IMR-90 (cell line): ENCODE data around the gene PSENEN. TPM values are rescaled to one million over a fixed set of nuclear protein-coding genes. Genes with fewer than 3 reads are reported as not detected.
A peak's percentile ranks its signal among the peaks of the same experiment; 100 is the strongest.

Source experiments
- ATAC-seq: fragments of 200-7000 bp; cut with Tn5 transposase; 2 replicates; pipeline ENCODE4 v1.9.1; 2020; ENCODE audit warnings: low read depth, mild to moderate bottlenecking, moderate library complexity
- Bru-seq: library from RNA; stranded (reverse); fragments of 400-500 nt; gene quantifications from one replicate; lab custom pipeline; 2021; lab: Mats Ljungman, UMichigan
- BruChase-seq, 2 experiments: library from RNA; stranded (reverse); fragments of 400-500 nt; gene quantifications; one replicate each; lab custom pipeline; 2021; lab: Mats Ljungman, UMichigan
- BruUV-seq: library from RNA; stranded (reverse); fragments of 400-500 nt; replicated peaks from 2 replicates; lab custom pipeline; 2021; lab: Mats Ljungman, UMichigan
- CTCF ChIA-PET: fragments of 300-600 bp; formaldehyde crosslinking; extraction: SDS; loops from one replicate; lab custom pipeline; 2021; ENCODE audit warnings: antibody characterized with exemption; lab: Yijun Ruan, JAX
- POLR2A ChIA-PET: fragments of 300-600 bp; sonication (Branson Sonifier 250); formaldehyde crosslinking; loops from one replicate; lab custom pipeline; 2022; ENCODE audit warnings: antibody characterized with exemption; ENCODE audit not compliant: unreplicated experiment; lab: Charles Lee
- DNase-seq: peaks from one replicate; pipeline ENCODE4 v3.0.0; 2013
- H2AFZ ChIP-seq: replicated peaks from 2 replicates; pipeline ENCODE3; 2013; ENCODE audit warnings: low read length, mild to moderate bottlenecking; ENCODE audit not compliant: poor library complexity
- H2AK5ac ChIP-seq: 2 replicates; pipeline ENCODE4 v1.6.1; 2013; ENCODE audit warnings: low read depth, low read length, inconsistent platforms
- H2AK9ac ChIP-seq: replicated peaks from 2 replicates; pipeline ENCODE3; 2013; ENCODE audit warnings: mild to moderate bottlenecking, low read depth, low read length, moderate library complexity; ENCODE audit not compliant: poor library complexity
- H2BK120ac ChIP-seq: 2 replicates; pipeline ENCODE4 v1.6.1; 2013; ENCODE audit warnings: low read depth, low read length, inconsistent platforms
- H2BK15ac ChIP-seq: 3 replicates; pipeline ENCODE4 v1.6.1; 2013; ENCODE audit warnings: low read depth, low read length, inconsistent platforms
- H2BK20ac ChIP-seq: 2 replicates; pipeline ENCODE4 v1.6.1; 2013; ENCODE audit warnings: low read depth, mild to moderate bottlenecking, inconsistent platforms, low read length, moderate library complexity
- H2BK5ac ChIP-seq: 2 replicates; pipeline ENCODE4 v1.6.1; 2013; ENCODE audit warnings: mild to moderate bottlenecking, low read depth, low read length, inconsistent platforms; ENCODE audit not compliant: poor library complexity, severe bottlenecking
- H3K14ac ChIP-seq: replicated peaks from 2 replicates; pipeline ENCODE4 v1.6.1; 2013; ENCODE audit warnings: low read depth, low read length, inconsistent platforms
- H3K18ac ChIP-seq: 2 replicates; pipeline ENCODE4 v1.6.1; 2013; ENCODE audit warnings: low read depth, low read length, control low read depth
- H3K23ac ChIP-seq: 2 replicates; pipeline ENCODE4 v1.6.1; 2013; ENCODE audit warnings: low read depth, low read length, inconsistent platforms
- H3K27ac ChIP-seq: 2 replicates; pipeline ENCODE4 v1.5.1; 2013; ENCODE audit warnings: mild to moderate bottlenecking, control low read depth, low read length; ENCODE audit not compliant: insufficient read depth
- H3K27me3 ChIP-seq: 2 replicates; pipeline ENCODE4 v1.6.1; 2013; ENCODE audit warnings: low read length; ENCODE audit not compliant: control insufficient read depth, insufficient read depth
- H3K36me3 ChIP-seq: 2 replicates; pipeline ENCODE4 v1.6.1; 2013; ENCODE audit warnings: low read length, mixed read lengths; ENCODE audit not compliant: control insufficient read depth, insufficient read depth
- H3K4ac ChIP-seq: 2 replicates; pipeline ENCODE4 v1.6.1; 2013; ENCODE audit warnings: low read depth, low read length, inconsistent platforms
- H3K4me1 ChIP-seq: 2 replicates; pipeline ENCODE4 v1.6.1; 2013; ENCODE audit warnings: low read length, mixed read lengths; ENCODE audit not compliant: control insufficient read depth, insufficient read depth
- H3K4me2 ChIP-seq: 2 replicates; pipeline ENCODE4 v1.6.1; 2013; ENCODE audit warnings: low read depth, mild to moderate bottlenecking, control low read depth, low read length, moderate library complexity
- H3K4me3 ChIP-seq: 2 replicates; pipeline ENCODE4 v1.5.1; 2013; ENCODE audit warnings: low read depth, mild to moderate bottlenecking, control low read depth, low read length, moderate library complexity; ENCODE audit not compliant: insufficient read depth
- H3K56ac ChIP-seq: 2 replicates; pipeline ENCODE4 v1.6.1; 2013; ENCODE audit warnings: low read length, inconsistent platforms; ENCODE audit not compliant: insufficient read depth; ENCODE audit errors: extremely low read depth
- H3K79me1 ChIP-seq, 2 experiments: 2 replicates each; pipeline ENCODE4 v1.6.1; 2013; ENCODE audit warnings: low read length in 2 of 2, inconsistent platforms in 1 of 2, low read depth in 1 of 2
- H3K9ac ChIP-seq: 2 replicates; pipeline ENCODE4 v1.6.1; 2013; ENCODE audit warnings: low read depth, low read length, control low read depth
- H3K9me1 ChIP-seq: 2 replicates; pipeline ENCODE4 v1.6.1; 2013; ENCODE audit warnings: low read length, inconsistent platforms; ENCODE audit not compliant: insufficient read depth
- H3K9me3 ChIP-seq: 2 replicates; pipeline ENCODE4 v1.6.1; 2013; ENCODE audit warnings: low read length; ENCODE audit not compliant: control insufficient read depth, insufficient read depth
- H4K20me1 ChIP-seq: 2 replicates; pipeline ENCODE4 v1.6.1; 2013; ENCODE audit warnings: low read length, inconsistent platforms; ENCODE audit not compliant: insufficient read depth
- H4K5ac ChIP-seq: 2 replicates; pipeline ENCODE4 v1.6.1; 2013; ENCODE audit warnings: mild to moderate bottlenecking, low read depth, low read length, control low read depth
- H4K8ac ChIP-seq, 2 experiments: 2 replicates each; pipeline ENCODE4 v1.6.1; 2013; ENCODE audit warnings: low read depth in 2 of 2, low read length in 2 of 2, control low read depth in 1 of 2, inconsistent platforms in 1 of 2
- H4K91ac ChIP-seq: 2 replicates; pipeline ENCODE4 v1.6.1; 2013; ENCODE audit warnings: low read depth, low read length, inconsistent platforms; ENCODE audit not compliant: insufficient read depth
- BHLHE40 ChIP-seq: fragments of 150-350 bp; IDR thresholded peaks from 2 replicates; pipeline ENCODE4 v1.6.1; 2016; ENCODE audit warnings: mild to moderate bottlenecking, low read depth, low read length
- CEBPB ChIP-seq: IDR thresholded peaks from 2 replicates; pipeline ENCODE4 v1.6.1; 2012; ENCODE audit warnings: low read depth, low read length, improper control_type of control experiment
- CHD1 ChIP-seq: IDR thresholded peaks from 2 replicates; pipeline ENCODE4 v1.6.1; 2012; ENCODE audit warnings: low read depth, low read length, improper control_type of control experiment
- MAFK ChIP-seq: IDR thresholded peaks from 2 replicates; pipeline ENCODE4 v1.6.1; 2012; ENCODE audit warnings: low read depth, low read length, improper control_type of control experiment
- MAZ ChIP-seq: IDR thresholded peaks from 2 replicates; pipeline ENCODE4 v1.6.1; 2012; ENCODE audit warnings: low read depth, mild to moderate bottlenecking, low read length, improper control_type of control experiment, moderate library complexity, borderline replicate concordance
- MXI1 ChIP-seq: IDR thresholded peaks from 2 replicates; pipeline ENCODE4 v1.6.1; 2012; ENCODE audit warnings: low read depth, mild to moderate bottlenecking, low read length, moderate library complexity, borderline replicate concordance
- WGBS, 2 experiments: methylation state at CpG; one replicate each; pipeline versions ENCODE4 v1.1.5 to v1.1.7; 2013; ENCODE audit warnings: missing lambda C conversion rate in 2 of 2; ENCODE audit not compliant: insufficient read length in 1 of 2; ENCODE audit errors: extremely low coverage in 2 of 2; 5-methylcytosine and 5-hydroxymethylcytosine counted together
- dilution Hi-C: fragments of 300-500 bp; cut with HindIII; formaldehyde crosslinking; loops from one replicate; pipeline ENCODE4 v1.14.3; 2018; ENCODE audit warnings: low sequenced_read_pairs; ENCODE audit not compliant: unreplicated experiment
- in situ Hi-C: fragments of 300-500 bp; cut with MboI; formaldehyde crosslinking; loops from 3 replicates; pipeline ENCODE4 v1.14.3; 2019; ENCODE audit warnings: low sequenced_read_pairs, inconsistent platforms, mixed read lengths
- intact Hi-C: fragments of 100-400 bp; cut with micrococcal nuclease; formaldehyde crosslinking; loops from 2 replicates; pipeline ENCODE4 v1.10.0; 2022
- long read RNA-seq: library from polyadenylated mRNA; unstranded; transcript quantifications from one replicate; pipeline ENCODE4 v2.0.0, GENCODE V29; 2021; ENCODE audit not compliant: unreplicated experiment
- polyA plus RNA-seq, 3 experiments: library from polyadenylated mRNA; depleted of rRNA; stranded (reverse); fragments of >200 nt; gene quantifications; 2 replicates each; pipeline ENCODE4 v1.2.3, GENCODE V29; 2012; ENCODE audit warnings: low replicate concordance in 1 of 3
- total RNA-seq: library from RNA; depleted of rRNA; stranded (reverse); fragments of >200 nt; gene quantifications from 2 replicates; pipeline ENCODE4 v1.2.3, GENCODE V29; 2012; rRNA removed
- TF ChIP-seq, protein P1 (sequence below): fragments of 150-350 bp; IDR thresholded peaks from 2 replicates; pipeline ENCODE4 v1.6.1; 2016; ENCODE audit warnings: low read depth, mild to moderate bottlenecking, low read length, moderate library complexity, borderline replicate concordance
- TF ChIP-seq, protein P2 (sequence below): conservative IDR thresholded peaks from 2 replicates; pipeline ENCODE4 v1.5.1; 2012; ENCODE audit warnings: mild to moderate bottlenecking, low read depth, low read length, improper control_type of control experiment
- TF ChIP-seq, protein P3 (sequence below): fragments of 150-350 bp; IDR thresholded peaks from 2 replicates; pipeline ENCODE4 v1.6.1; 2017; ENCODE audit warnings: mild to moderate bottlenecking, antibody characterized with exemption, low read length, low read depth

The PSENEN gene, protein sequence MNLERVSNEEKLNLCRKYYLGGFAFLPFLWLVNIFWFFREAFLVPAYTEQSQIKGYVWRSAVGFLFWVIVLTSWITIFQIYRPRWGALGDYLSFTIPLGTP
- total RNA-seq (8.6 and 9.0 TPM in 2 replicates), polyA plus RNA-seq (2012; rRNA removed) (47.0 and 59.1 TPM in 2 replicates), Bru-seq, nascent RNA (percentile 69 among the genes with signal in this experiment), BruChase-seq, experiment 1, labeled RNA remaining after a 6-hour chase (percentile 73 among the genes with signal in this experiment), BruChase-seq, experiment 2, labeled RNA remaining after a 2-hour chase (percentile 66 among the genes with signal in this experiment)
- polyA plus RNA-seq (2012; cell fraction: cytosol; rRNA removed): 37.3 and 47.2 TPM in 2 replicates
- polyA plus RNA-seq (2012; cell fraction: nucleus; rRNA removed; ENCODE audit: low replicate concordance): 8.1 and 11.5 TPM in 2 replicates
- long read RNA-seq, transcript PSENEN-202 (4 exons, 1,661 nt): major isoform, 12 of 16 reads
- long read RNA-seq, partial matches to known transcripts: 0 of 16 reads
- long read RNA-seq, other reads (novel, unspliced or antisense): 2 of 16 reads

DNA sequence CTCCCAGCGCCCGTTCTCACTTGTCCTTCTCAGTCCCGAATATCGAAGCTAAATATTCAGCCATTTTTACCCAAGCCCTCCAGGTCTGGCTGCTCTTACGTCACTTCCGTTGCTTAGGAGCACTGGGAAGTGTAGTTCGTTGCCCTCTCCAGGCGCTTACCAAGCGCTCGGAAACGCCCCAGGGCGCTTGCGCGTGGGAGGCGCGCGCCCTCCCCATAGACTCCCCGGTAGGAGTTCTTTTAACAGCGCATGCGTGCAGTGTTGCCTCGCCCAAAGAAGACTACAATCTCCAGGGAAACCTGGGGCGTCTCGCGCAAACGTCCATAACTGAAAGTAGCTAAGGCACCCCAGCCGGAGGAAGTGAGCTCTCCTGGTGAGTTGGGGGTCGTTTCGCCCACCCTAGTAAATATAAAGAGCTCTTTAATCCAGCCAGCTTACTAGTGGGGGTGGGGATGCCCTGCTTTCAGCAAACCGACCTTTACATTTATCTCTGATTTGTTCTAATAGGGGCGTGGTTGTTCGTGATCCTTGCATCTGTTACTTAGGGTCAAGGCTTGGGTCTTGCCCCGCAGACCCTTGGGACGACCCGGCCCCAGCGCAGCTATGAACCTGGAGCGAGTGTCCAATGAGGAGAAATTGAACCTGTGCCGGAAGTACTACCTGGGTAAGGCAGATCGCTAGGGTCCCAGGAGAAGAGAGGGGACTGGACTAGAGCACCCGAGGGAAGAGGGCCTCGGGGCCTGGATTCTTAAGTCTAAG, at the start of gene PSENEN, which contains the start of gene U2AF1L4:
Gene PSENEN, plus strand, starts transcription at position 324 of the 759 bp plus-strand sequence. Its CDS starts 280 bp downstream, at position 604.
Gene U2AF1L4, minus strand, starts transcription at position 91 of the 759 bp plus-strand sequence. Its CDS starts 27 bp downstream, at position 64.
- Histone ChIP-seq H3K4ac (peak within 1 kb of the TSS; percentile 82), H3K27me3 (no peaks in the 10 kb centered on the region), H4K20me1 (no peaks in the 10 kb centered on the region), H2BK15ac (no peak within 1 kb of the TSS; the same call in 2 of the 3 replicates), H3K23ac (peak within 1 kb of the TSS; percentile 53), H4K5ac (peak within 1 kb of the TSS; percentile 14), H3K79me1 (peaks cover 5 to 50% of the 10 kb centered on the region in 2 experiments; a peak in 3 of 4 replicates), H3K27ac (peak within 1 kb of the TSS; percentile 69), H3K14ac (peak within 1 kb of the TSS; percentile 88), H2BK5ac (peak within 1 kb of the TSS; percentile 72), H3K36me3 (no peaks in the 10 kb centered on the region), H3K18ac (no peak within 1 kb of the TSS; the same call in 1 of the 2 replicates), H3K9me3 (no peaks in the 10 kb centered on the region), H2AFZ (peak within 1 kb of the TSS; percentile 97), H4K91ac (peak within 1 kb of the TSS; percentile 89), H2BK20ac (no peak within 1 kb of the TSS), H2AK9ac (peak within 1 kb of the TSS; percentile 98), H3K4me3 (peak within 1 kb of the TSS; percentile 56), H2AK5ac (peak within 1 kb of the TSS; percentile 78), H3K4me1 (peaks cover 4% of the 10 kb centered on the region; the same call in 1 of the 2 replicates), H3K4me2 (peak within 1 kb of the TSS; percentile 81), H4K8ac (peak within 1 kb of the TSS; percentile 31 to 87; a peak in 3 of 4 replicates), H3K9ac (peak within 1 kb of the TSS; percentile 85), H3K56ac (peak within 1 kb of the TSS; percentile 81; the same call in 1 of the 2 replicates), H2BK120ac (no peak within 1 kb of the TSS), H3K9me1 (peaks cover 7% of the 10 kb centered on the region; the same call in 1 of the 2 replicates)
- in situ Hi-C loops (no loop called here), intact Hi-C loops (loop anchor here (2.0 kb wide), 2 partner anchors 29 to 75 kb away; no protein-coding TSS in a partner anchor), dilution Hi-C loops (no loop called here)
- POLR2A ChIA-PET: interaction anchor here (0.6 kb wide), 1 partner anchor 42 kb away, joined by 11 read pairs; no protein-coding TSS in a partner anchor
- BruUV-seq: TSS peak; percentile 74
- 0% methylated on average over 17 of the region's 40 CpGs; no CpG with 5 or more reads in 1 of the 2 experiments for WGBS, 2 experiments
- CTCF ChIA-PET: interaction anchor here (1.0 to 1.4 kb wide), 2 partner anchors 74 to 186 kb away, joined by 3 to 4 read pairs; no protein-coding TSS in a partner anchor
- peak; percentile 71 for ATAC-seq
- DNase-seq: peak; percentile 100
- peak; percentile 77 for TF ChIP-seq MXI1
- peak; percentile 71 for TF ChIP-seq CEBPB
- TF ChIP-seq, protein P1, sequence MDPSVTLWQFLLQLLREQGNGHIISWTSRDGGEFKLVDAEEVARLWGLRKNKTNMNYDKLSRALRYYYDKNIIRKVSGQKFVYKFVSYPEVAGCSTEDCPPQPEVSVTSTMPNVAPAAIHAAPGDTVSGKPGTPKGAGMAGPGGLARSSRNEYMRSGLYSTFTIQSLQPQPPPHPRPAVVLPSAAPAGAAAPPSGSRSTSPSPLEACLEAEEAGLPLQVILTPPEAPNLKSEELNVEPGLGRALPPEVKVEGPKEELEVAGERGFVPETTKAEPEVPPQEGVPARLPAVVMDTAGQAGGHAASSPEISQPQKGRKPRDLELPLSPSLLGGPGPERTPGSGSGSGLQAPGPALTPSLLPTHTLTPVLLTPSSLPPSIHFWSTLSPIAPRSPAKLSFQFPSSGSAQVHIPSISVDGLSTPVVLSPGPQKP: no peak
- peak; percentile 91 for TF ChIP-seq MAZ
- no peak for TF ChIP-seq MAFK
- TF ChIP-seq, protein P2, sequence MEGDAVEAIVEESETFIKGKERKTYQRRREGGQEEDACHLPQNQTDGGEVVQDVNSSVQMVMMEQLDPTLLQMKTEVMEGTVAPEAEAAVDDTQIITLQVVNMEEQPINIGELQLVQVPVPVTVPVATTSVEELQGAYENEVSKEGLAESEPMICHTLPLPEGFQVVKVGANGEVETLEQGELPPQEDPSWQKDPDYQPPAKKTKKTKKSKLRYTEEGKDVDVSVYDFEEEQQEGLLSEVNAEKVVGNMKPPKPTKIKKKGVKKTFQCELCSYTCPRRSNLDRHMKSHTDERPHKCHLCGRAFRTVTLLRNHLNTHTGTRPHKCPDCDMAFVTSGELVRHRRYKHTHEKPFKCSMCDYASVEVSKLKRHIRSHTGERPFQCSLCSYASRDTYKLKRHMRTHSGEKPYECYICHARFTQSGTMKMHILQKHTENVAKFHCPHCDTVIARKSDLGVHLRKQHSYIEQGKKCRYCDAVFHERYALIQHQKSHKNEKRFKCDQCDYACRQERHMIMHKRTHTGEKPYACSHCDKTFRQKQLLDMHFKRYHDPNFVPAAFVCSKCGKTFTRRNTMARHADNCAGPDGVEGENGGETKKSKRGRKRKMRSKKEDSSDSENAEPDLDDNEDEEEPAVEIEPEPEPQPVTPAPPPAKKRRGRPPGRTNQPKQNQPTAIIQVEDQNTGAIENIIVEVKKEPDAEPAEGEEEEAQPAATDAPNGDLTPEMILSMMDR: 0 out of 2 replicates have a peak, but pooled peaks have one; percentile 11
- no peak for TF ChIP-seq CHD1
- TF ChIP-seq BHLHE40: no peak
- TF ChIP-seq, protein P3, sequence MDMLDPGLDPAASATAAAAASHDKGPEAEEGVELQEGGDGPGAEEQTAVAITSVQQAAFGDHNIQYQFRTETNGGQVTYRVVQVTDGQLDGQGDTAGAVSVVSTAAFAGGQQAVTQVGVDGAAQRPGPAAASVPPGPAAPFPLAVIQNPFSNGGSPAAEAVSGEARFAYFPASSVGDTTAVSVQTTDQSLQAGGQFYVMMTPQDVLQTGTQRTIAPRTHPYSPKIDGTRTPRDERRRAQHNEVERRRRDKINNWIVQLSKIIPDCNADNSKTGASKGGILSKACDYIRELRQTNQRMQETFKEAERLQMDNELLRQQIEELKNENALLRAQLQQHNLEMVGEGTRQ: no peak
